Measurements from ENCODE around the gene PPFIBP1.

PPFIBP1 gene

DNA sequence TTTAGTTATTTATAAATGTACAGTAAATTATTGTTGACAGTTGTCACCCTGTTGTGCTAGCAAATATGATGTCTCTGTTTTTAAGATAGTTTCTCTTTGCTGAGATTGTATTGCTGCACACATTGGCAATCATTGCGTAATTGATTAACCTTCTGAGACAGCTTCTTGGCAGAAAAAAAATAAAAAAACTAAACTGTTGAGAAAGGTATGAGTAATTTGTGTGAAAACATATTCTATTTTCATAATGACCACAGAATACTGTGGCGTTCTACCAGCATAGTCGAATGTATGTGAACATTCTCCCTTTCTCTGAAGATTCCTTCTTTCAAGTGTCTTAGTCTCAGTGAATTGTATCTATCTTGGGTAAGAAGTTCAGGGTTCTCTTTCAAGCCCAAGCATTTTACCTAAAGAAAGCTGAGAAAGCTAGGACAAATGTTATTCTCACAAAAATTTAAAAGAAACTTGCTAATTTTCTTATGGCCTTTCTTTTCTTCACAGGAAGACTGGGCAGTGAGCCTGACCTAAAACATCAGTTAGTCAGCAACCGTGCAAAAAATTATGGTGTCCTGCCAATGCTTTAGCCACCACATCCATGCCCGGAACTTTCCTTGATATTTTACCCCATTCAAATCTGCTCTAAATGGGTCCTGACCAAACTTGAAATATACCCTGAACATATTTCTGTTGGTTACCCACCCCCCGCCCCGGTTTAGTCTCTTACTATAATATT lies 103.3 kb downstream of the PPFIBP1 start:
- TF ChIP-seq, protein P1, sequence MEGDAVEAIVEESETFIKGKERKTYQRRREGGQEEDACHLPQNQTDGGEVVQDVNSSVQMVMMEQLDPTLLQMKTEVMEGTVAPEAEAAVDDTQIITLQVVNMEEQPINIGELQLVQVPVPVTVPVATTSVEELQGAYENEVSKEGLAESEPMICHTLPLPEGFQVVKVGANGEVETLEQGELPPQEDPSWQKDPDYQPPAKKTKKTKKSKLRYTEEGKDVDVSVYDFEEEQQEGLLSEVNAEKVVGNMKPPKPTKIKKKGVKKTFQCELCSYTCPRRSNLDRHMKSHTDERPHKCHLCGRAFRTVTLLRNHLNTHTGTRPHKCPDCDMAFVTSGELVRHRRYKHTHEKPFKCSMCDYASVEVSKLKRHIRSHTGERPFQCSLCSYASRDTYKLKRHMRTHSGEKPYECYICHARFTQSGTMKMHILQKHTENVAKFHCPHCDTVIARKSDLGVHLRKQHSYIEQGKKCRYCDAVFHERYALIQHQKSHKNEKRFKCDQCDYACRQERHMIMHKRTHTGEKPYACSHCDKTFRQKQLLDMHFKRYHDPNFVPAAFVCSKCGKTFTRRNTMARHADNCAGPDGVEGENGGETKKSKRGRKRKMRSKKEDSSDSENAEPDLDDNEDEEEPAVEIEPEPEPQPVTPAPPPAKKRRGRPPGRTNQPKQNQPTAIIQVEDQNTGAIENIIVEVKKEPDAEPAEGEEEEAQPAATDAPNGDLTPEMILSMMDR (IDR thresholded peaks at IDR 0.05): no peak

DNA sequence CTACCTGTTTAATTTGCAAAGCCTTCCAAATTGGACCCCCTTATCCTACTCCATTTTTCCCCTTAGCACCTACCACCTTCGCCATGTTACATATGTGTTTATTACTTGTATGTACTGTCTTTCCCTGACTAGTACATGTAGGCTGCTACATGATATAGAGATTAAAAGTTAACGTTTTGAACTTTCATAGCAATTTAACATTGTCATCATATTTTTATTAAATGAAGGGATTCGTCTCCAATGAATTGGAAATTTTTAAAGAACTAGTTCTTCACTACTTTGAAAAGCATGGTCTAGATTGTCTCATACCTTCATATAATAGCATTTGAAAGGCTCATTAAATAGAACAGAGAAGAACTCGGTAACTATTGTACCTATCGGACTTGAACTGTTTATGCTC lies 107.4 kb downstream of the PPFIBP1 start:
- TF ChIP-seq, protein P1 (IDR thresholded peaks at IDR 0.05): no peak

GRCh38 chr12:27631813-27632491 lies 107.9 kb downstream of the PPFIBP1 start:
- TF ChIP-seq, protein P1 (IDR thresholded peaks at IDR 0.05): no peak

- TF ChIP-seq, protein P1 (IDR thresholded peaks at IDR 0.05): peak; percentile 73
Measured at GRCh38 chr12:27635349-27635972, 111.5 kb downstream of the PPFIBP1 start.

DNA sequence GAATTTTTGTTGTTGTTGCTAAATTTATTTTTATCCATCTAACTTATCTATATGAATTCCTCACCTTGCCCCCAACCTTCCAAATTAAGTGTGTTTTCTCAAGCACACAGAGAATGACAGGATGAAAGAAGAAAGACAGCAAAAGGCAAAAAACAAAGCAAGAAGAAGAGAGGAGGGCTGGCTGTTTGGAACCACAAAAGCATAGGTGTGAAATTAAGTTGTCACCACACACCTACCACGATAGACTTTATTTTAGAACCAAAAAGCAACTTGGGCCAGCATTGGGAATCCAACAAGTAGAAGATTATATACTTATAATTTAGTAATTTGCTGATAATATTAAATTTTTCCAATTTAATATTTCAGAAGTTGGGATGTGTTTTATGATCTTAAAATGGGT lies 113.5 kb downstream of the PPFIBP1 start:
- TF ChIP-seq, protein P1 (IDR thresholded peaks at IDR 0.05): no peak

- TF ChIP-seq, protein P1 (IDR thresholded peaks at IDR 0.05): no peak
Measured at GRCh38 chr12:27639265-27639664, 115.3 kb downstream of the PPFIBP1 start.

GRCh38 chr12:27644158-27644845 lies 120.3 kb downstream of the PPFIBP1 start:
- TF ChIP-seq, protein P1 (IDR thresholded peaks at IDR 0.05): no peak

Data from LNCAP (cell line).